Stimulated activated CD4-positive, alpha-beta T cell treated with anti-CD3 and anti-CD28 coated beads, Interleukin-1b, Interleukin-23, amount 100 ng/mL, for 24 hours (primary cell): ENCODE measurements around the gene SLC46A1.
A peak's percentile ranks its signal among the peaks of the same experiment; 100 is the strongest.

Experiments used
- DNase-seq, 4 experiments: peaks; one replicate each; pipeline ENCODE4 v3.0.0-alpha.2; 2020; ENCODE audit warnings: low read depth in 4 of 4, low spot score in 1 of 4

The SLC46A1 gene

DNA sequence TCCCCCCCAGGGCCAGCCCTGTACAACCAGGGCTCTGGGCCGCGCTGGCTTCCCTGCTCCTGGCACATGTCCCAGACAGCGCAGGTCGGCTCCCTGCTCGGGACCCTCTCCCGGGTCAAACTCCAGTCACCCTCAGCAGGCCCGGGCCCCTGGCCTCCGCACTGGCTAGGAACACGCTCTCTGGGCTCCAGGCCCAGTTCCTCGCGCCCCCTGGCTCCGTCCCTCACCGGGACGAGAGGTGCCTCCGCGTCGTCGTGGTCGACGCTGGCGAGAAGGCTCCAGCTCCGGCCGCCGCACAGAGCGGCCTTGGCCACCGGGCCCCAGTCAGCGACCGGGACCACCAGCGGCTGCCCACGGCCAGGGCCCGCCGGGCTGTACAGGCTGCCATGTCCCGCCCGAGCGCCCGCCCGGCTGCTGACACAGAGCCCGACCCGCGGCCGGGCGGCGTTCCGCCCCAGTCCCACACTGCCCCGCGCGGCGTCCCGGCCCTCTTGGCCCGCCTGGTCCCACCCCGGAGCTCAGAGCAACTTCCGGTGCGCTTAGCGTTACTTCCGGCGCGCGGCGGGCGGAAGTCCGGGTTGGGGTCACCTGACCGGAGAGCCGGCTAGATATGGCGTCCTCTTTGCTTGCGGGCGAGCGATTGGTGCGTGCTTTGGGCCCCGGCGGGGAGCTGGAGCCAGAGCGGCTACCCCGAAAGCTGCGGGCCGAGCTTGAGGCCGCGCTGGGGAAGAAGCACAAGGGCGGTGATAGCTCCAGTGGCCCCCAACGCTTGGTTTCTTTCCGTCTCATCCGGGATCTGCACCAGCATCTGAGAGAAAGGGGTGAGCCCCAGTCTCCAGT is 48.7 kb downstream of the SLC46A1 start, which contains the start of gene POLDIP2:
Gene POLDIP2, minus strand, starts transcription at position 467 of the 840 bp plus-strand sequence. Its CDS starts 79 bp downstream, at position 388.
- DNase-seq = peak; percentile 86 to 92 (median 90)

DNA sequence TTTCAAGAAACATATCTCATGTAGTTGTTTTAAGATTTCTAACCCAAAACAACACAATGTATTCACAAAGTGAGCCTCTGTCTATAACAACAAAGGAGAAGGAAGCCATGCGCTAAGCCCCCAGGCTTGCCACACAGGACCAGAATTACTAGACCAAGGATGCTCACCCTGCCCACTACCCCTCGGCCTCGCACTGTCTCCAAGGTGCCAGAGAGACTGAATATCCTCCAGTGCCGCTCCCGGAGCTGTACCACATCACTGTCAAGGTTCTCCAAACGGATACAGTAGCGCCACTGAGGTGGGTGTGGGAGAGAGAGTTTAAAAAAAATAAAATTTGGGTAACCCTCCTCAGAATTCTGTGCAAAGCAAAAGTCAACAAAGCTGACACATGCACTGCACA is 55.7 kb downstream of the SLC46A1 start:
- no peak for DNase-seq

DNA sequence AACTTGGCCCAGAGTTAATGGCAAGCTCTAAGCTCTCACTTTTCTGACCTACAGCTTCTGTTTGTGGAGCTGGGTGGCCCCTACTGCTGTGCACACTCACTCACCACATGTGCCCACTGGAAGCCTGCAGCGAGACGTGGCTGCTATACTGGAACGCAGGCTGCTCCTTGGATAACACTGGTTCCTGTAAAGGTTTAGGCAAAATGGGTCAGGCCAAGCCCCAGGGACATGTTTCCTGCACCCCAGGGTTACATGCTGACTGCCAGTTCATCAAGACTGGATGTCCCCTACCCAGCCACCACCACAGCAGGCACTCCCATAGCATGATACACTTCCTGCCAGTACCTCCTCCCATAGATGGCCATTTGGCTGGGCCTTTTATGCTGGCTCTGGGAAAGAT is 57.0 kb downstream of the SLC46A1 start:
- no peak for DNase-seq

DNA sequence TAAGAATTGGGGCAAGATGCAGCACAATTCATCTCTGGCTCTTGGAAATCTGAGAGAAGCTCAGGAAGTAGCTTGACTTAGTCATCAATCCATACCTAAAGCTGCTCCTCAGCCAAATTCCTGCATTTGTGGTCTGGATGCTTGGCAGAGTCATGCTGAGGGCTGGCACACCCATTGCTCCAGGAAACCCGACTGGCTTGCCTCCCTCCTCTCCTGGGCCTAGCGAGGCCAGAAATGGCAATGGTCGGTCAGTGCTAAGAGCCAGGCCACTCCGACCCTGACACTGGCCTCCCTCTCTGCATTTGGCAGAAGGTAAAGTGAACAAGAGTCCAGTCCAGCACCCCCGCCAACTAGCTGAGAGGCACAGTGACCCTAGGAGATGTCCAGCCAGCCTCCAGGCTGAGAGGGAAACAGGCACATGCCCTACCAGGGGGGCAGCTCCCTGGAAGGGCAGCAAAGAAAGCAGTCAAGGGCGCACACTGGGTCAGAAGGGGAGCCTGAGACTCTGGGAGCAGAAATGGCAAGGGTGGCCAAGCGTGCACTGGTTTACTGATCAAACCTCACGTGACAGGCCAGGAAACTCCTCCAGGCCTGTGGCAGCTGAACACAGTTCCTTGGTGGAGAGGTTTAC is 58.6 kb downstream of the SLC46A1 start:
- DNase-seq = no peak

DNA sequence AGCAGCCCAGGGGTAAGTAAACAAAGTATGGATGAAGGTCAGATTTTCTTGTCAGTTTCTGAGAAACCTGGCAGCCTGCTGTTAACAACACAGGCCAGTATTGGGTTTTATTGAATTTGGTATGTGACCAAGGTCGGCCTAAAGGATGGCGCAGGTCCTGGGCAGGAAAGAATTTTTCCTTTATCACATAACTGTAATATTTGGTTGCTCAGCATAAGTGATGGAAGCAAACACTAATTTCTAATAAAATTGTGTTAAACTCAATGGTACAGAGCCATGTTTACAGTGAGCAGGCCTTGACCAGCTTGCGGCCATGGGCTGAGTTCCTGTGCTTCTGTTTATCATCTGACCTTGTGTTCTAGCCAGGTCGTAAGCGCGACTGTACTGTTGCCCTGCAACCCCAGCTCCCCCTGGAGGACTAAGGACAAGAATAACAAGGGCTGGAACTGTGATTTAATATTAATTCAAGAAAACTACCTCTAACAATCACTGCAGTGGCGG is 59.2 kb downstream of the SLC46A1 start:
- DNase-seq = no peak

DNA sequence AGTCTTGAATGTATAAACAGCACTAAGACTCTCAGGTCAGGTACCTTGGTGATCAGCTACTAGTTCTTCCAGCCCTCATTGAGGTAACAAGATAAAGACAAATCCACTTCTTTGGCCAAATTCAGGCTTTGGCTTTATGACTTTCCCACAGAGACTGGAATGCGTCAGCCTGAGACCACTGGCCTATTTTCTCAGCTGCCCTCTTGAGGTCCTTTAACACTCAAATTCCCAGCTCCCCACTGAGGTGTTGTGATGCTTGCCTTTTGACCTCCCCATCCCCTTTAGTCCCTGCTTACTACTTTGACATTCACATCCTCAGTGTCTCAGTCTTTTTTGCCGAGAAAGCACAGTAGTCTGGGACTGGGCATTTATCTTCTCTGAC is 59.8 kb downstream of the SLC46A1 start:
- no peak for DNase-seq

DNA sequence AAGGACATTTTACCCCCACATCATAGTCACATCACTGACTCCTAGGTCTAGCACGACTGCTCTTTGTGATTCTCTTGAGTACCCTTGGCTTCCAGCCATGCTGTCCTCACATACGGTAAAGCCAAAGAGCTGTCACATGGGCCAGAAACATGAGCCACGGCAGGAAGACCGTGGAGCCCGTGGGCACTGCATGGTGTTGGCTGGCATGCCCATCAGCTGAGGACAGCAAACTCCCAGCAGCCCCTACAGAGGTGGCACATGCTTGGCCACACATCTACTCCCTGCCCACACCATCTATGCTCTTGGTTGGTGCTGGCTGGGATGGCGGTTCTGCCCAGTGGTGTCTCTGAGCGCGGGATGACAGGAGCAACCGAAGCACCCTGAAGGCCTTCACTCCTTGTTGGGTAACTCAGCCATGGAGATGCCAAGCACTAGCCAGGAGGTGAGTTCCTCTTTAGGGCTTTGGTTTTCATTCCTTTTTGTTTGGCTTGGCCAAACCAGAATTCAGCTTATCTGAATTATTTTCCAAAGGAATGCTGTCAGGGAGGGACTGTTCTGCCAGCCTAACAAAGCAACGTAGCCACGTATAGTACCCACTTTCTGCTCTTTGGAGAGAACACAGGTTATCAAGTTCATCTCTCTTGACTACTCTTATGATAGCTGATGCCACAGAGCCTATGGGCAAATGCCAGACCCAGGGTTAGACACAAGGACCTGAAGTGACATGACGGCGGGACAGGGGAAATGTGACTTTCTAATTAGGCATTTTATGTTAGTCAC is 60.4 kb downstream of the SLC46A1 start:
- no peak for DNase-seq
